K562 (cell line): ENCODE measurements around the gene DGLUCY. TPM values are rescaled to one million over a fixed set of nuclear protein-coding genes. Genes with fewer than 3 reads are reported as not detected.

Experiments
- ARNT ChIP-seq, 2 experiments: fragments of 450-650 bp; IDR thresholded peaks; 2 replicates each; pipeline ENCODE4 v1.6.1; 2016; ENCODE audit warnings: mild to moderate bottlenecking in 1 of 2
- CAMTA2 ChIP-seq: fragments of 250-450 bp; sonication (Bioruptor Pico); conservative IDR thresholded peaks from 2 replicates; pipeline ENCODE4 v1.5.1; 2022
- CBX8 ChIP-seq: fragments of 200-600 bp; sonication (generic); IDR thresholded peaks from 2 replicates; pipeline ENCODE4 v1.6.1; 2012; ENCODE audit warnings: borderline replicate concordance, mixed run types, low read depth, mild to moderate bottlenecking, moderate library complexity, mixed read lengths, low read length, control low read depth, inconsistent platforms; ENCODE audit not compliant: poor library complexity, severe bottlenecking; ENCODE audit errors: extremely low read depth
- DIDO1 ChIP-seq: fragments of 450-650 bp; IDR thresholded peaks from 2 replicates; pipeline ENCODE4 v1.6.1; 2016; ENCODE audit warnings: low read depth, missing biosample characterization, missing genetic modification characterization
- E2F6 ChIP-seq, 2 experiments: IDR thresholded peaks; 2 replicates each; pipeline ENCODE4 v1.6.1; 2011; ENCODE audit warnings: borderline replicate concordance in 1 of 2, control low read depth in 1 of 2, low read depth in 1 of 2, low read length in 1 of 2, mild to moderate bottlenecking in 1 of 2, mixed read lengths in 1 of 2, moderate library complexity in 1 of 2; ENCODE audit not compliant: insufficient read depth in 1 of 2, insufficient read length in 1 of 2, poor library complexity in 1 of 2, severe bottlenecking in 1 of 2; ENCODE audit errors: extremely low read depth in 1 of 2
- GATAD2B ChIP-seq: fragments of 450-650 bp; IDR thresholded peaks from 2 replicates; pipeline ENCODE4 v1.6.1; 2017; ENCODE audit warnings: mild to moderate bottlenecking, borderline replicate concordance
- HEY1 ChIP-seq: fragments of 250-450 bp; sonication (Bioruptor Pico); IDR thresholded peaks from 2 replicates; pipeline ENCODE4 v1.5.0; 2020; ENCODE audit warnings: mild to moderate bottlenecking, moderate library complexity, borderline replicate concordance
- JUN ChIP-seq, 2 experiments: sonication (generic) in 1 of 2; formaldehyde crosslinking in 1 of 2; IDR thresholded peaks; 2 replicates each; pipeline versions ENCODE4 v1.6.1 to v1.8.0; 2012 to 2022; ENCODE audit warnings: borderline replicate concordance in 2 of 2, mild to moderate bottlenecking in 2 of 2, improper control_type of control experiment in 1 of 2, low read depth in 1 of 2, low read length in 1 of 2, missing genetic modification reagents in 1 of 2
- MBD2 ChIP-seq: sonication (generic); IDR thresholded peaks from 2 replicates; pipeline ENCODE4 v1.6.1; 2016; ENCODE audit warnings: low read depth, borderline replicate concordance
- MCM7 ChIP-seq, 2 experiments: fragments of 450-650 bp; IDR thresholded peaks; 2 replicates each; pipeline ENCODE4 v1.6.1; 2016 to 2018
- MEF2D ChIP-seq: conservative IDR thresholded peaks from 2 replicates; pipeline ENCODE4 v1.6.1; 2016; ENCODE audit warnings: low read depth, missing genetic modification characterization, missing compliant biosample characterization
- MITF ChIP-seq: IDR thresholded peaks from 2 replicates; pipeline ENCODE4 v1.6.1; 2014; ENCODE audit warnings: antibody characterized with exemption
- MLX ChIP-seq, 2 experiments: fragments of 450-650 bp in 1 of 2; sonication (generic) in 1 of 2; formaldehyde crosslinking; conservative IDR thresholded peaks; 2 replicates each; pipeline versions ENCODE4 v1.4.0 to v1.8.1; 2020 to 2022; ENCODE audit warnings: mild to moderate bottlenecking in 1 of 2, missing genetic modification reagents in 1 of 2
- NONO ChIP-seq, 2 experiments: fragments of 200-400 bp in 1 of 2; fragments of 450-650 bp in 1 of 2; formaldehyde crosslinking in 1 of 2; IDR thresholded peaks; 2 replicates each; pipeline ENCODE4 v1.6.1; 2017; ENCODE audit warnings: low read depth in 2 of 2, mild to moderate bottlenecking in 2 of 2, moderate library complexity in 2 of 2, low read length in 1 of 2
- POLR2H ChIP-seq: IDR thresholded peaks from 2 replicates; pipeline ENCODE4 v1.6.1; 2016; ENCODE audit warnings: missing genetic modification characterization, low read depth, mild to moderate bottlenecking, control low read depth, missing compliant biosample characterization, moderate library complexity
- RFX7 ChIP-seq: fragments of 250-450 bp; sonication (Bioruptor Pico); IDR thresholded peaks from 2 replicates; pipeline ENCODE4 v1.5.1; 2021; ENCODE audit warnings: mild to moderate bottlenecking
- SAFB2 ChIP-seq: fragments of 200-400 bp; formaldehyde crosslinking; IDR thresholded peaks from 2 replicates; pipeline ENCODE4 v1.6.1; 2018; ENCODE audit warnings: borderline replicate concordance, low read length, low read depth, moderate library complexity; ENCODE audit not compliant: severe bottlenecking
- SMAD3 ChIP-seq: fragments of 450-650 bp; formaldehyde crosslinking; conservative IDR thresholded peaks from 2 replicates; pipeline ENCODE4 v1.4.0; 2020; ENCODE audit warnings: mild to moderate bottlenecking
- SP1 ChIP-seq: sonication (generic); formaldehyde crosslinking; IDR thresholded peaks from 2 replicates; pipeline ENCODE4 v1.8.1; 2022; ENCODE audit warnings: mild to moderate bottlenecking, missing genetic modification reagents
- U2AF1 ChIP-seq: fragments of 200-400 bp; formaldehyde crosslinking; optimal IDR thresholded peaks from 2 replicates; pipeline ENCODE3; 2017; ENCODE audit warnings: mild to moderate bottlenecking, low read depth, low read length, moderate library complexity
- ZKSCAN8 ChIP-seq: fragments of 200-800 bp; sonication (Bioruptor generic); IDR thresholded peaks from 2 replicates; pipeline ENCODE4 v1.6.1; 2016; ENCODE audit warnings: missing genetic modification characterization, missing compliant biosample characterization
- ZNF668 ChIP-seq: fragments of 250-450 bp; sonication (Bioruptor Pico); IDR thresholded peaks from 2 replicates; pipeline ENCODE4 v1.8.0; 2022; ENCODE audit warnings: mild to moderate bottlenecking, inconsistent platforms
- ZNF707 ChIP-seq: fragments of 250-450 bp; sonication (Bioruptor Pico); conservative IDR thresholded peaks from 2 replicates; pipeline ENCODE4 v1.8.0; 2022; ENCODE audit warnings: inconsistent platforms, mild to moderate bottlenecking, moderate library complexity
- polyA plus RNA-seq, 8 experiments: library from polyadenylated mRNA; depleted of rRNA in 4 of 8; stranded (reverse) in 5 of 8; unstranded in 3 of 8; fragments of >200 nt; fragmentation: Nextera tagmentation in 2 of 8; fragmentation: Illumina TruSeq in 1 of 8; extraction: Ambion mirVana in 2 of 8; extraction: Trizol in 1 of 8; gene quantifications; 2 replicates each; pipeline versions ENCODE4 v1.2.1 to v1.2.3, GENCODE V29; 2011 to 2014; ENCODE audit warnings: inconsistent platforms in 1 of 8, missing spikeins in 1 of 8
- total RNA-seq, 7 experiments: library from RNA; depleted of rRNA in 6 of 7; stranded (reverse); fragments of >200 nt in 6 of 7; fragmentation: Illumina TruSeq in 2 of 7; extraction: Trizol in 2 of 7; gene quantifications; 2 replicates each; pipeline versions ENCODE4 v1.2.1 to v1.2.3, GENCODE V29; 2011 to 2021; ENCODE audit warnings: low replicate concordance in 1 of 7

Gene DGLUCY
- total and polyA plus RNA-seq, 9 of the 15 experiments (the other 6 are each of a cell fraction or from before 2014, with no cell fraction given) = 9.9 to 28.4 (median 21.0) TPM

- TF ChIP-seq MITF (no peak), U2AF1 (no peak), ARNT (IDR thresholded peaks at IDR 0.05) (no peak), SP1 (peak; percentile 43), CAMTA2 (CRISPR knock-in tag) (no peak), GATAD2B (peak; percentile 64; the same call in 1 of the 2 replicates), DIDO1 (tag) (peak; percentile 94), MBD2 (peak; percentile 16; the same call in 1 of the 2 replicates), RFX7 (CRISPR knock-in tag) (peak; percentile 74; the same call in 1 of the 2 replicates), E2F6 (IDR thresholded peaks at IDR 0.05; ENCODE audit: borderline replicate concordance in 1 of 2, extremely low read depth in 1 of 2, insufficient read depth in 1 of 2, insufficient read length in 1 of 2, low read depth in 1 of 2, low read length in 1 of 2, poor library complexity in 1 of 2, severe bottlenecking in 1 of 2) (no peak), ZNF707 (peak; percentile 74), ZKSCAN8 (CRISPR knock-in tag) (peak; percentile 97), ZNF668 (peak; percentile 96), MEF2D (tag) (peak; percentile 97), NONO (IDR thresholded peaks at IDR 0.05; ENCODE audit: low read depth in 2 of 2, low read length in 1 of 2) (no peak), HEY1 (CRISPR knock-in tag) (peak; percentile 82; the same call in 1 of the 2 replicates), CBX8 (no peak), SAFB2 (no peak), POLR2H (tag) (peak; percentile 70), MLX (CRISPR knock-in tag; conservative IDR thresholded peaks at IDR 0.05) (no peak), MCM7 (IDR thresholded peaks at IDR 0.05) (no peak), SMAD3 (CRISPR knock-in tag) (peak; percentile 98), JUN (IDR thresholded peaks at IDR 0.05; ENCODE audit: borderline replicate concordance, low read depth, low read length) (no peak), JUN (CRISPR knock-in tag; IDR thresholded peaks at IDR 0.05; ENCODE audit: borderline replicate concordance) (no peak)
These were observed 154.1 kb downstream of the DGLUCY start (continued) for GRCh38 chr14:91267965-91268437.
